GM12892 (cell line): ENCODE results near the gene ZNF697.

Experiments used
- POLR2A ChIP-seq: IDR thresholded peaks from 2 replicates; pipeline ENCODE4 v1.6.1; 2011; ENCODE audit warnings: low read depth, low read length, control low read depth
- TAF1 ChIP-seq: IDR thresholded peaks from 2 replicates; pipeline ENCODE4 v1.6.1; 2011; ENCODE audit warnings: low read depth, mild to moderate bottlenecking, control low read depth, low read length, borderline replicate concordance

- TF ChIP-seq POLR2A, result no peak
- no peak for TF ChIP-seq TAF1
These were observed 546 bp upstream of the ZNF697 start for GRCh38 chr1:119648620-119649004.
